HEK293 (cell line): Measurements from ENCODE around the gene TMEM72.
A peak's percentile ranks its signal among the peaks of the same experiment; 100 is the strongest.

ENCODE experiments used
- CTCF ChIA-PET: fragments of 350-600 bp; formaldehyde crosslinking; extraction: SDS; loops from one replicate; lab custom pipeline; 2021; ENCODE audit warnings: antibody characterized with exemption; lab: Yijun Ruan, JAX
- POLR2A ChIA-PET: fragments of 300-600 bp; formaldehyde crosslinking; extraction: SDS; loops from one replicate; lab custom pipeline; 2020; ENCODE audit warnings: antibody characterized with exemption, inconsistent platforms; lab: Yijun Ruan, JAX
- H3K27ac ChIP-seq: fragments of 200-500 bp; sonication (Bioruptor generic); 2 replicates; pipeline ENCODE4 v1.5.1; 2014; ENCODE audit warnings: low read depth, low read length, control low read depth, inconsistent platforms; ENCODE audit errors: extremely low read depth
- H3K36me3 ChIP-seq, 2 experiments: fragments of 200-500 bp in 1 of 2; sonication (Bioruptor generic) in 1 of 2; 1 replicate in 1 of 2; 2 replicates in 1 of 2; pipeline ENCODE4 v1.5.1; 2014 to 2017; ENCODE audit warnings: inconsistent platforms in 2 of 2, low read length in 2 of 2; ENCODE audit not compliant: control insufficient read depth in 2 of 2, insufficient read depth in 1 of 2
- H3K4me1 ChIP-seq: fragments of 200-500 bp; sonication (Bioruptor generic); 2 replicates; pipeline ENCODE4 v1.5.1; 2014; ENCODE audit warnings: mild to moderate bottlenecking, low read length, inconsistent platforms; ENCODE audit not compliant: control insufficient read depth, insufficient read depth
- H3K4me3 ChIP-seq: 2 replicates; pipeline ENCODE4 v1.5.1; 2011; ENCODE audit warnings: low read depth, mild to moderate bottlenecking, control low read depth, low read length, moderate library complexity
- H3K9me3 ChIP-seq: fragments of 200-500 bp; sonication (Bioruptor generic); 2 replicates; pipeline ENCODE4 v1.5.1; 2014; ENCODE audit warnings: low read depth, low read length, inconsistent platforms; ENCODE audit not compliant: control insufficient read depth, insufficient read depth
- FEZF1 ChIP-seq: fragments of 450-650 bp; formaldehyde crosslinking; IDR thresholded peaks from 2 replicates; pipeline ENCODE4 v1.5.1; 2016; ENCODE audit warnings: missing biosample characterization, missing genetic modification characterization
- GLI2 ChIP-seq: fragments of 450-650 bp; formaldehyde crosslinking; IDR thresholded peaks from 2 replicates; pipeline ENCODE4; 2017; ENCODE audit warnings: missing biosample characterization, missing genetic modification characterization, low read depth, borderline replicate concordance
- GLI4 ChIP-seq: fragments of 450-650 bp; formaldehyde crosslinking; IDR thresholded peaks from 2 replicates; pipeline ENCODE4 v1.5.1; 2016; ENCODE audit warnings: missing biosample characterization, missing genetic modification characterization
- GLIS1 ChIP-seq: fragments of 450-650 bp; formaldehyde crosslinking; IDR thresholded peaks from 2 replicates; pipeline ENCODE4 v1.5.1; 2016; ENCODE audit warnings: missing biosample characterization, missing genetic modification characterization
- GLIS2 ChIP-seq: fragments of 450-650 bp; formaldehyde crosslinking; IDR thresholded peaks from 2 replicates; pipeline ENCODE4 v1.5.1; 2016; ENCODE audit warnings: missing biosample characterization, missing genetic modification characterization
- SP2 ChIP-seq: fragments of 450-650 bp; formaldehyde crosslinking; IDR thresholded peaks from 2 replicates; pipeline ENCODE4 v1.5.1; 2016; ENCODE audit warnings: missing biosample characterization, missing genetic modification characterization
- TRIM28 ChIP-seq: IDR thresholded peaks from 2 replicates; pipeline ENCODE4 v1.6.1; 2011; ENCODE audit warnings: low read length, control low read depth, borderline replicate concordance
- ZBTB20 ChIP-seq: fragments of 450-650 bp; formaldehyde crosslinking; IDR thresholded peaks from 2 replicates; pipeline ENCODE4 v1.5.1; 2016; ENCODE audit warnings: missing biosample characterization, missing genetic modification characterization
- ZBTB21 ChIP-seq: fragments of 450-650 bp; formaldehyde crosslinking; IDR thresholded peaks from 2 replicates; pipeline ENCODE4 v1.5.1; 2017; ENCODE audit warnings: missing biosample characterization, missing genetic modification characterization
- ZBTB8A ChIP-seq: fragments of 450-650 bp; formaldehyde crosslinking; IDR thresholded peaks from 2 replicates; pipeline ENCODE4 v1.5.1; 2016; ENCODE audit warnings: missing biosample characterization, missing genetic modification characterization
- ZEB2 ChIP-seq: fragments of 450-650 bp; formaldehyde crosslinking; IDR thresholded peaks from 2 replicates; pipeline ENCODE4 v1.5.1; 2016; ENCODE audit warnings: missing biosample characterization, missing genetic modification characterization
- ZFP69B ChIP-seq: fragments of 450-650 bp; formaldehyde crosslinking; IDR thresholded peaks from 2 replicates; pipeline ENCODE4 v1.5.1; 2016; ENCODE audit warnings: missing biosample characterization, missing genetic modification characterization
- ZNF10 ChIP-seq: fragments of 450-650 bp; formaldehyde crosslinking; IDR thresholded peaks from 2 replicates; pipeline ENCODE4 v1.5.1; 2017; ENCODE audit warnings: missing biosample characterization, missing genetic modification characterization
- ZNF133 ChIP-seq: fragments of 450-650 bp; formaldehyde crosslinking; IDR thresholded peaks from 2 replicates; pipeline ENCODE4 v1.5.1; 2016; ENCODE audit warnings: missing biosample characterization, missing genetic modification characterization
- ZNF2 ChIP-seq: fragments of 450-650 bp; formaldehyde crosslinking; IDR thresholded peaks from 2 replicates; pipeline ENCODE4 v1.5.1; 2016; ENCODE audit warnings: missing biosample characterization, missing genetic modification characterization
- ZNF24 ChIP-seq: fragments of 450-650 bp; formaldehyde crosslinking; IDR thresholded peaks from 2 replicates; pipeline ENCODE4 v1.5.1; 2016; ENCODE audit warnings: missing biosample characterization, missing genetic modification characterization
- ZNF311 ChIP-seq: fragments of 450-650 bp; formaldehyde crosslinking; IDR thresholded peaks from 2 replicates; pipeline ENCODE4 v1.5.1; 2017; ENCODE audit warnings: missing biosample characterization, missing genetic modification characterization, borderline replicate concordance
- ZNF394 ChIP-seq: fragments of 450-650 bp; formaldehyde crosslinking; IDR thresholded peaks from 2 replicates; pipeline ENCODE4 v1.5.1; 2016; ENCODE audit warnings: missing biosample characterization, missing genetic modification characterization, mild to moderate bottlenecking, moderate library complexity, borderline replicate concordance
- ZNF600 ChIP-seq: fragments of 450-650 bp; formaldehyde crosslinking; IDR thresholded peaks from 2 replicates; pipeline ENCODE4 v1.5.1; 2016; ENCODE audit warnings: missing biosample characterization, missing genetic modification characterization
- ZNF629 ChIP-seq: fragments of 450-650 bp; formaldehyde crosslinking; IDR thresholded peaks from 2 replicates; pipeline ENCODE4 v1.5.1; 2017; ENCODE audit warnings: missing biosample characterization, missing genetic modification characterization
- ZNF843 ChIP-seq: fragments of 450-650 bp; formaldehyde crosslinking; IDR thresholded peaks from 2 replicates; pipeline ENCODE4 v1.5.1; 2016; ENCODE audit warnings: missing biosample characterization, missing genetic modification characterization
- ZSCAN23 ChIP-seq: fragments of 450-650 bp; formaldehyde crosslinking; IDR thresholded peaks from 2 replicates; pipeline ENCODE4 v1.5.1; 2016; ENCODE audit warnings: missing biosample characterization, missing genetic modification characterization
- ZSCAN30 ChIP-seq: fragments of 450-650 bp; IDR thresholded peaks from 2 replicates; pipeline ENCODE4 v1.5.1; 2018; ENCODE audit warnings: missing biosample characterization, mild to moderate bottlenecking, missing genetic modification characterization, moderate library complexity
- TF ChIP-seq, protein P1 (sequence below): fragments of 450-650 bp; formaldehyde crosslinking; IDR thresholded peaks from 2 replicates; pipeline ENCODE4 v1.5.1; 2016; ENCODE audit warnings: missing biosample characterization, missing genetic modification characterization
- TF ChIP-seq, protein P2 (sequence below): fragments of 450-650 bp; formaldehyde crosslinking; IDR thresholded peaks from 2 replicates; pipeline ENCODE4 v1.5.1; 2017; ENCODE audit warnings: missing biosample characterization, mild to moderate bottlenecking, missing genetic modification characterization, moderate library complexity
- TF ChIP-seq, protein P3 (sequence below): fragments of 450-650 bp; formaldehyde crosslinking; IDR thresholded peaks from 2 replicates; pipeline ENCODE4 v1.5.1; 2016; ENCODE audit warnings: missing biosample characterization, missing genetic modification characterization, borderline replicate concordance
- TF ChIP-seq, protein P4 (sequence below): fragments of 450-650 bp; formaldehyde crosslinking; IDR thresholded peaks from 2 replicates; pipeline ENCODE4 v1.5.1; 2016; ENCODE audit warnings: missing biosample characterization, missing genetic modification characterization
- TF ChIP-seq, protein P5 (sequence below): fragments of 450-650 bp; formaldehyde crosslinking; IDR thresholded peaks from 2 replicates; pipeline ENCODE4 v1.5.1; 2016; ENCODE audit warnings: missing biosample characterization, missing genetic modification characterization

The TMEM72 gene

DNA sequence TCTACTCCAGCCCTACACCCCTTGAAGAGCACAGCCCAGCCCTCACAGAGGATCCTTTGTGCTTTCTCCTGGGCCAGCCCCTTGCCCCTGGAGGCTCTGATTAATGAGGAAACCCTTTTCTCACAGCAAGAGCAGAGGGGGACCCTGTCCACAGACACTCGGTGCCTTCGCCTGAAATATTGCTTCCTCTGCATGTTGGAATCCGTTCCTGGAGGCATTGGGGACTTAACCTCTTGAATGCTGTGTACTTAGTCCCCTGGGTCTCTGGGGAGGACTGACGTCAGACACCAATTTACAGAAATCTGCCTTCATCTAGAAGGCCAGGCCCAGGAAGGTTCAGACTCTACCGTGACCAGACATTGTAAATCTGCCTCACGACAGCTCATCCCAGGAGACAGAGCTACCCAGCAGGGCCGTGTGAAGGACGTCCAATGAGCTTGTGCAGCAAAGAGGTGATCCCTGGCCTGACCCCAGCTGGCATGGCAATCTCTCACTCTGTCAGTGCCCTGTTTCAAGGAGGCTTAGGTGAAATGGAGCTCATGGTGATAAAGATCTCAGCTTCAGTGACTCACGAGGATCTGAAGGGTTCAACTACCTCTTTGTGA lies 8.1 kb upstream of the TMEM72 start:
- Histone ChIP-seq H3K4me1 (peaks cover 5% of the 10 kb centered on the region; the same call in 1 of the 2 replicates), H3K36me3 (no peaks in the 10 kb centered on the region), H3K4me3 (no peak overlapping the region), H3K9me3 (no peaks in the 10 kb centered on the region), H3K27ac (peak overlapping the region; percentile 3; the same call in 1 of the 2 replicates)
- ChIA-PET CTCF (interaction anchor here (0.9 kb wide), 1 partner anchor 21 kb away, joined by 3 read pairs; no protein-coding TSS in a partner anchor), POLR2A (interaction anchor here (0.6 kb wide), 1 partner anchor 688 kb away, joined by 3 read pairs; no protein-coding TSS in a partner anchor)
- TF ChIP-seq, protein P1, sequence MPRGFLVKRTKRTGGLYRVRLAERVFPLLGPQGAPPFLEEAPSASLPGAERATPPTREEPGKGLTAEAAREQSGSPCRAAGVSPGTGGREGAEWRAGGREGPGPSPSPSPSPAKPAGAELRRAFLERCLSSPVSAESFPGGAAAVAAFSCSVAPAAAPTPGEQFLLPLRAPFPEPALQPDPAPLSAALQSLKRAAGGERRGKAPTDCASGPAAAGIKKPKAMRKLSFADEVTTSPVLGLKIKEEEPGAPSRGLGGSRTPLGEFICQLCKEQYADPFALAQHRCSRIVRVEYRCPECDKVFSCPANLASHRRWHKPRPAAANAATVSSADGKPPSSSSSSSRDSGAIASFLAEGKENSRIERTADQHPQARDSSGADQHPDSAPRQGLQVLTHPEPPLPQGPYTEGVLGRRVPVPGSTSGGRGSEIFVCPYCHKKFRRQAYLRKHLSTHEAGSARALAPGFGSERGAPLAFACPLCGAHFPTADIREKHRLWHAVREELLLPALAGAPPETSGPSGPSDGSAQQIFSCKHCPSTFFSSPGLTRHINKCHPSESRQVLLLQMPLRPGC (tag by site-specific recombination) = peak; percentile 84
- TF ChIP-seq ZNF629 (tag by site-specific recombination) (peak; percentile 91), ZBTB21 (tag by site-specific recombination) (0 out of 2 replicates have a peak, but pooled peaks have one; percentile 24), ZSCAN30 (0 out of 2 replicates have a peak, but pooled peaks have one; percentile 26), ZSCAN23 (tag by site-specific recombination) (no peak), GLI4 (tag by site-specific recombination) (no peak), ZFP69B (0 out of 2 replicates have a peak, but pooled peaks have one; percentile 35), ZEB2 (peak; percentile 77; the same call in 1 of the 2 replicates), TRIM28 (peak; percentile 94), ZNF311 (no peak), ZNF600 (tag by site-specific recombination) (peak; percentile 73; the same call in 1 of the 2 replicates), GLIS2 (tag by site-specific recombination) (no peak; the same call in 1 of the 2 replicates), ZNF133 (no peak), SP2 (tag by site-specific recombination) (peak; percentile 26; the same call in 1 of the 2 replicates), ZBTB8A (tag by site-specific recombination) (peak; percentile 32; the same call in 1 of the 2 replicates), ZNF843 (peak; percentile 34; the same call in 1 of the 2 replicates), ZNF24 (peak; percentile 60; the same call in 1 of the 2 replicates), ZBTB20 (peak; percentile 45; the same call in 1 of the 2 replicates), ZNF10 (peak; percentile 75; the same call in 1 of the 2 replicates), GLIS1 (peak; percentile 99), ZNF2 (tag by site-specific recombination) (peak; percentile 27; the same call in 1 of the 2 replicates), FEZF1 (0 out of 2 replicates have a peak, but pooled peaks have one; percentile 32), GLI2 (tag by site-specific recombination) (peak; percentile 31; the same call in 1 of the 2 replicates), ZNF394 (0 out of 2 replicates have a peak, but pooled peaks have one; percentile 20)
- TF ChIP-seq, protein P2, sequence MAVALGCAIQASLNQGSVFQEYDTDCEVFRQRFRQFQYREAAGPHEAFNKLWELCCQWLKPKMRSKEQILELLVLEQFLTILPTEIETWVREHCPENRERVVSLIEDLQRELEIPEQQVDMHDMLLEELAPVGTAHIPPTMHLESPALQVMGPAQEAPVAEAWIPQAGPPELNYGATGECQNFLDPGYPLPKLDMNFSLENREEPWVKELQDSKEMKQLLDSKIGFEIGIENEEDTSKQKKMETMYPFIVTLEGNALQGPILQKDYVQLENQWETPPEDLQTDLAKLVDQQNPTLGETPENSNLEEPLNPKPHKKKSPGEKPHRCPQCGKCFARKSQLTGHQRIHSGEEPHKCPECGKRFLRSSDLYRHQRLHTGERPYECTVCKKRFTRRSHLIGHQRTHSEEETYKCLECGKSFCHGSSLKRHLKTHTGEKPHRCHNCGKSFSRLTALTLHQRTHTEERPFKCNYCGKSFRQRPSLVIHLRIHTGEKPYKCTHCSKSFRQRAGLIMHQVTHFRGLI = peak; percentile 48; the same call in 1 of the 2 replicates
- TF ChIP-seq, protein P3, sequence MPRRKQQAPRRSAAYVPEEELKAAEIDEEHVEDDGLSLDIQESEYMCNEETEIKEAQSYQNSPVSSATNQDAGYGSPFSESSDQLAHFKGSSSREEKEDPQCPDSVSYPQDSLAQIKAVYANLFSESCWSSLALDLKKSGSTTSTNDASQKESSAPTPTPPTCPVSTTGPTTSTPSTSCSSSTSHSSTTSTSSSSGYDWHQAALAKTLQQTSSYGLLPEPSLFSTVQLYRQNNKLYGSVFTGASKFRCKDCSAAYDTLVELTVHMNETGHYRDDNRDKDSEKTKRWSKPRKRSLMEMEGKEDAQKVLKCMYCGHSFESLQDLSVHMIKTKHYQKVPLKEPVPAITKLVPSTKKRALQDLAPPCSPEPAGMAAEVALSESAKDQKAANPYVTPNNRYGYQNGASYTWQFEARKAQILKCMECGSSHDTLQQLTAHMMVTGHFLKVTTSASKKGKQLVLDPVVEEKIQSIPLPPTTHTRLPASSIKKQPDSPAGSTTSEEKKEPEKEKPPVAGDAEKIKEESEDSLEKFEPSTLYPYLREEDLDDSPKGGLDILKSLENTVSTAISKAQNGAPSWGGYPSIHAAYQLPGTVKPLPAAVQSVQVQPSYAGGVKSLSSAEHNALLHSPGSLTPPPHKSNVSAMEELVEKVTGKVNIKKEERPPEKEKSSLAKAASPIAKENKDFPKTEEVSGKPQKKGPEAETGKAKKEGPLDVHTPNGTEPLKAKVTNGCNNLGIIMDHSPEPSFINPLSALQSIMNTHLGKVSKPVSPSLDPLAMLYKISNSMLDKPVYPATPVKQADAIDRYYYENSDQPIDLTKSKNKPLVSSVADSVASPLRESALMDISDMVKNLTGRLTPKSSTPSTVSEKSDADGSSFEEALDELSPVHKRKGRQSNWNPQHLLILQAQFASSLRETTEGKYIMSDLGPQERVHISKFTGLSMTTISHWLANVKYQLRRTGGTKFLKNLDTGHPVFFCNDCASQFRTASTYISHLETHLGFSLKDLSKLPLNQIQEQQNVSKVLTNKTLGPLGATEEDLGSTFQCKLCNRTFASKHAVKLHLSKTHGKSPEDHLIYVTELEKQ (tag by site-specific recombination) = no peak
- TF ChIP-seq, protein P4, sequence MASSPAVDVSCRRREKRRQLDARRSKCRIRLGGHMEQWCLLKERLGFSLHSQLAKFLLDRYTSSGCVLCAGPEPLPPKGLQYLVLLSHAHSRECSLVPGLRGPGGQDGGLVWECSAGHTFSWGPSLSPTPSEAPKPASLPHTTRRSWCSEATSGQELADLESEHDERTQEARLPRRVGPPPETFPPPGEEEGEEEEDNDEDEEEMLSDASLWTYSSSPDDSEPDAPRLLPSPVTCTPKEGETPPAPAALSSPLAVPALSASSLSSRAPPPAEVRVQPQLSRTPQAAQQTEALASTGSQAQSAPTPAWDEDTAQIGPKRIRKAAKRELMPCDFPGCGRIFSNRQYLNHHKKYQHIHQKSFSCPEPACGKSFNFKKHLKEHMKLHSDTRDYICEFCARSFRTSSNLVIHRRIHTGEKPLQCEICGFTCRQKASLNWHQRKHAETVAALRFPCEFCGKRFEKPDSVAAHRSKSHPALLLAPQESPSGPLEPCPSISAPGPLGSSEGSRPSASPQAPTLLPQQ (tag by site-specific recombination) = 0 out of 2 replicates have a peak, but pooled peaks have one; percentile 38
- TF ChIP-seq, protein P5, sequence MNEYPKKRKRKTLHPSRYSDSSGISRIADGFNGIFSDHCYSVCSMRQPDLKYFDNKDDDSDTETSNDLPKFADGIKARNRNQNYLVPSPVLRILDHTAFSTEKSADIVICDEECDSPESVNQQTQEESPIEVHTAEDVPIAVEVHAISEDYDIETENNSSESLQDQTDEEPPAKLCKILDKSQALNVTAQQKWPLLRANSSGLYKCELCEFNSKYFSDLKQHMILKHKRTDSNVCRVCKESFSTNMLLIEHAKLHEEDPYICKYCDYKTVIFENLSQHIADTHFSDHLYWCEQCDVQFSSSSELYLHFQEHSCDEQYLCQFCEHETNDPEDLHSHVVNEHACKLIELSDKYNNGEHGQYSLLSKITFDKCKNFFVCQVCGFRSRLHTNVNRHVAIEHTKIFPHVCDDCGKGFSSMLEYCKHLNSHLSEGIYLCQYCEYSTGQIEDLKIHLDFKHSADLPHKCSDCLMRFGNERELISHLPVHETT = peak; percentile 68; the same call in 1 of the 2 replicates
